Stimulated activated CD8-positive, alpha-beta memory T cell treated with anti-CD3 and anti-CD28 coated beads, Interleukin-4, amount 100 ng/mL, for 24 hours (primary cell): ENCODE measurements around the gene ZWINT.
A peak's percentile ranks its signal among the peaks of the same experiment; 100 is the strongest.

Experiments
- DNase-seq: peaks from one replicate; pipeline ENCODE4 v3.0.0-alpha.2; 2020; ENCODE audit warnings: low read depth

The ZWINT gene, protein sequence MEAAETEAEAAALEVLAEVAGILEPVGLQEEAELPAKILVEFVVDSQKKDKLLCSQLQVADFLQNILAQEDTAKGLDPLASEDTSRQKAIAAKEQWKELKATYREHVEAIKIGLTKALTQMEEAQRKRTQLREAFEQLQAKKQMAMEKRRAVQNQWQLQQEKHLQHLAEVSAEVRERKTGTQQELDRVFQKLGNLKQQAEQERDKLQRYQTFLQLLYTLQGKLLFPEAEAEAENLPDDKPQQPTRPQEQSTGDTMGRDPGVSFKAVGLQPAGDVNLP

DNA sequence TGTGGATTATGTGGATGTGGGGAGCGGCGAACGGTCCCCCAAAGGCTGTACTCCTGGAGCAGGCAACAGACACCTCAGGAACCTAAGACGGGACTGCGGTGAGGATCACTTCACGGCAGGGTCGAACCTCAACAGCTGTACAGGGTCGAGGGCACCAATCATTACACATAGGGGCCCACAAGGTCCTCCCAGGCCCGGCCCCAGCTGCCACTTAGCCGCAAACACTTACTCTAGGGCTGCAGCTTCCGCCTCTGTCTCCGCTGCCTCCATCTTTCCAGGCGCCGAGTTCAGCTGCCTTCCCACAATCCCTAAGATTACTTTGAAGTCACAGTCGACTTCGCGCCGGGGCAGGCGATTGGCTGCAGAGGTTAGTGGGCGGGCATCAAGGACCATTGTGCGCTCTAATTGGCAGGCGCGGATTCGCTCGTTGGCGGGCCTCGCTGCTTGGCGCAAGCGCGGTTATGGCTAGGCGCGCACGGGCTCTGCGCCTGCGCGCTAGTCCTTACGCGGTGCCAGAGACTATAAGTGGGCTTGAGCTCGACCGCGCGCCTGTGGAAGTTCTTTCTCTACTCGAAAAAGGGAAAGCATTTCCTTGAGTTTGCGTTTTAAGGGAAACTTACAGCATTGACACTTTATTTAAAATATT, at the start of gene ZWINT:
Gene ZWINT (minus strand): TSS at position 293 of the 646 bp plus-strand sequence. CDS start 23 bp downstream, at position 270.
- DNase-seq = peak; percentile 87

DNA sequence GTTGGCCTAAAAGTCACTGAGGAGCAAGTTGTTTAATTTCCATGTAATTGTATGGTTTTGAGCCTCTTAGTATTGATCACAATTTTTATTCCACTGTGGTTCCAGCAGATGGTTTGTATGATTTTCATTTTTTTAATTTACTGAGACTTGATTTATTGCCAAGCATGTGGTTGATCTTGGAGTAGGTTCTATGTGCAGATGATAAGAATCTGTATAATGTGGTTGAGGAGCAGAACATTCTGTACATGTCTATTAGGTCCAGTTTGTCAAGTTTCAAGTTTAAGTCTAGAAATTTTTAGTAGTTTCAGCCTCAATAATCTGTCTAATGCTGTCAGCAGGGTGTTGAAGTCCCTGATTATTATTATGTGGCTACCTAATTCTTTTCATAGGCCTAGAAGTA, 22.7 kb upstream of the ZWINT start:
- DNase-seq = no peak

- no peak for DNase-seq
Measured at GRCh38 chr10:56370217-56371113, 9.4 kb upstream of the ZWINT start.

- no peak for DNase-seq
Measured at GRCh38 chr10:56360583-56360966, 484 bp downstream of the ZWINT start.

- no peak for DNase-seq
Measured at GRCh38 chr10:56359837-56360236, 1.2 kb downstream of the ZWINT start.

- DNase-seq = no peak
Measured at GRCh38 chr10:56357018-56357417, 4.0 kb downstream of the ZWINT start.

GRCh38 chr10:56351909-56352630, 9.0 kb downstream of the ZWINT start:
- DNase-seq = no peak

GRCh38 chr10:56349611-56350010, 11.4 kb downstream of the ZWINT start:
- no peak for DNase-seq

DNA sequence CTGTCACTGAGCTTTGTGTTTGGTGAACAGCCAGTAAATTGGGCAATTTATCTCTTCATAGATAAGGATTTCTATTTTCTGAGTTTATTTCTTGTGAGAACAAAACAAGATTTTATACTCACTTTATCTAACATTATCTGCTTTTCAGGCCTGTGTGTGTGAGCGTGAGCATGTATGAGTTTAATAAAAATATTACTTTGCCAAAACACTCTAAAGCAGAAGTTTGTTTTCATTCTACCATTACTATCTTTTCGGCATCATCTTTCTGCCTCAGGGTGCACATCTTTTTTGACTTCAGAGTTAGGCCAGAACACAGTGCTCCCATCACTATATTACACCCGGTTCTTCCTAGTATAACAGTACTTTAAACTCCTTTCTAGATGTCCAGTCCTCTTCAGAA, 13.0 kb downstream of the ZWINT start:
- DNase-seq = no peak

DNA sequence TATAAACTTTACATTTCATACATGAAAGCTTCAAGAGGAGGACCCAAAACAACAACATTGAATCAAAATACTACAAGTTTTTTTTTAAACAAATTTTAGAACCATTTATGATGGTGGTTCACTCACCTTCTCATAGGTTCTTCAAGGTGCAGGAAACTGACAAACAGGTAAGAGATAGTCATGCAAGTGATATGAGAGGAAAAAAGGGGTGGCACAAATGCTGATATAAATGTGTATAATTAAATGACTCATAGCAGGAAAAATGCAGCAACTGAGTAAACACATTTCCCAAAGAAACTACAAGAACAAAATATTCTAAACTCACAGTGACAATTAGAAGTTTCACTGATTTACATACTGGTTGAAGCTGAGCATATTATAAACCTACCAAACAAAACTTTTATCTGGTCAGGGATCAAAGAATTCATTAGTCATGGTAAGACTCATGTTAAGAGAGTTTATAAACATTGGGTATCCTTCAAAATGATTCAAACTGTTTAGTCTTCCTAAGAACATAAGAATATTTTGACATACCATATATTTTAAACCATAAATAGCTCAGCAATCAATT, 14.1 kb downstream of the ZWINT start:
- no peak for DNase-seq

DNA sequence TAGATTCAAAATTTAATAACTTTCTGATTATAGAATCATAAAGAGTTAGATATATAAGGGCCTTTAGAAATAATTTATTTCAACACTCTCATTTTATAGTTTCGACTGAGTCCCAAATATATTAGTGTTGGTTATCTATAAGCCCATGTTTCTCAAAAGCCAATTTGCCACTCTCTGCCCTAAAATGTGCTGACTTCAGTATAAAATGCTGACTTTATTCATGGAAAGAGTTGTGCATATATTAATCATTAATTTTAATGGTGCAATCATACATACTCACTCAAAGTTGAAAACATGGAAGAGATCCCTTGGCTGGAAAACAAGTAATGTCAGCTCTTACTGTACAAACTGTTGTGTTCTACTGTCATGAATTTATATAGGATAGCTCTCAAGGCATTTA, 19.4 kb downstream of the ZWINT start:
- DNase-seq = no peak

DNA sequence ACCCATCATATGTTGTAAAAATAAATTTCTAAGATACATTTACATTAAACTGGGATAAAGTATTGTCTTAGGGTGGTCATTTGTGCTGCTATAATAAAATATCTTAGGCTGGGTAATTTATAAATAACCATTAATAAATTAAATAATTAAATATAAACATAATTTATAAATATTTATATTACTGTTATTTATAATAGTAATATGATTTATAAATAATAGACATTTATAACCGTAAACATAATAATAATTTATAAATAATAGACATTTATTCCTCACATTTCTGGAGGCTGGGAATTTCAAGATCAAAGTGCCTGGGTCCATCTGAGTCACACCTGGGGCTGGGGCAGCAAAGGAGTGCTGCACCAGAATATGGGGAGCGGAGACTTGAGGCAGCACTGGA, 31.1 kb downstream of the ZWINT start:
- DNase-seq = no peak

GRCh38 chr10:56327118-56327517, 33.9 kb downstream of the ZWINT start:
- no peak for DNase-seq

GRCh38 chr10:56319386-56319785, 41.7 kb downstream of the ZWINT start:
- DNase-seq = no peak

DNA sequence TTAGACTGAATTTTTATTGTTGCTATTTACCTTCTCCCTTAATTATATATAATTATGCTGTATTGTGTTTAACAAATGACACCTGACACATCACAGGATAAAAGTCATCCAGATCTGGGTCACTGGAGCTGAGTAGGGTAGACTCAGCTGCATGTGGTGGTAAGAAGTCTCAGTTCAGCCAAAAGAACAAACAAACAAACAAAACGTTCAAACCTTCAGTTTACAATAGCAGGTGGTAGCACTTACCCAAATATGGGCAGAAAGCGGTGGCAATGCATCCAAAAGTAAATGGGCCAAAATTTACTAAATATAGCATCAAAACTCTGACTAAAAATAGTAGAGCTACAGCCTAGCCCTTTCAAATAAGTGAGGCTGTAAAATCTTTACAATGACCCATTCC, 42.2 kb downstream of the ZWINT start:
- no peak for DNase-seq

GRCh38 chr10:56317603-56318002, 43.5 kb downstream of the ZWINT start:
- no peak for DNase-seq

DNA sequence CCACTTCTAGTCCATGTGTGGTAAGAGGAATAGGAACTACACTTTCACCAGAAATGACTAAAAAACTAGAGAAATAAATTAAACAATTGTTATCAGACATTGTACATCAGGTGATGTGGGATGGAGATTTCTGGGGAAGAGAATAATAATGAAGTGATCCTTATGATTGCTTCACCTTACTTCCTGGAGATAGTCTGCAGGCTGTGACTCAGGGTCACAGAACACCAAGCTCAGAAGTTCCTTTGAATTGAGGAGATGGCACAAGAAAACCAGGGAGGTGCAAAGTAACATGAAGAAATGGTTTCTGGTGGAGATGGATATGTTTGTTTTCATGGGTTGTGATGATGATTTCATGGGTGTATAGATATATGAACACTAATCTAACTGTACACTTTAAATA, 44.5 kb downstream of the ZWINT start:
- no peak for DNase-seq
